ENCODE measurements around the gene CCDC142.
A peak's percentile ranks its signal among the peaks of the same experiment; 100 is the strongest.

The CCDC142 gene

DNA sequence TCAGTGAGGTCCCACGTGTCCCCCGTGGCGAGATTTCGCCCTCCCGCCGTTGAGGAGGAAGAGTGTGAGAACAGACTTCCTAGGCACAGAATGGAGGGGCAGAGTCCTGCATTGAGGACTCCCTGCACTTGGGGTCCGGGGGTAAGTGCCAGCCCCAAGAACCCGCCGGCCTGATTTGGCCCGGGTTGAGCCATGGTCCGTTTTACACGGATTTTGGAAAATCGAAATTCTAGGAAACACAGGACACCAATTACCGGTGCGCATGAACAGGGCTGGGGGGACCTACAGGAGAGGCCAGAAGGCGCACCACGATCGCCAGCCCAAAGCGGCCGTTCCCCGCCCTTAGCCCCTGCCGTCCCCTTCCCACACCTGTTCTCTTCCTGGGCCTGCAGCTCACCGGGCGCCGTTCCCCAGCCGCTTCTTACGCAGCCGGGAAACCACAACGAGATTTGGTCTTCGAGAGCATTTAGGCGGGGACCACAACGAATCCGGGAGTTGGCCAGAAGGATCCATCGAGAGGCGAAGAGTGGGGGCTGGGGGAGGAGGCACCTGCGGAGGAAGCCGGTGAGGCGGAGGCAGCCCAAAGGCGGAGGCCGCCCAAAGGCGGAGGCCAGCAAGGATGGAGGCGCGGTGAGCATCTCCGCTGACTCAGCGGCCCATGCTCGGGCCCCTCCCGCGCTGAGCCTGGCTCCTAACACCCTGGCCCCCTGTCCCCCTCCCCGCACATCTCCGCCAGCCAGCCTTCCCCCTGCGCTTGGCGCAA is 31.0 kb upstream of the CCDC142 start:
- no peak for DNase-seq

DNA sequence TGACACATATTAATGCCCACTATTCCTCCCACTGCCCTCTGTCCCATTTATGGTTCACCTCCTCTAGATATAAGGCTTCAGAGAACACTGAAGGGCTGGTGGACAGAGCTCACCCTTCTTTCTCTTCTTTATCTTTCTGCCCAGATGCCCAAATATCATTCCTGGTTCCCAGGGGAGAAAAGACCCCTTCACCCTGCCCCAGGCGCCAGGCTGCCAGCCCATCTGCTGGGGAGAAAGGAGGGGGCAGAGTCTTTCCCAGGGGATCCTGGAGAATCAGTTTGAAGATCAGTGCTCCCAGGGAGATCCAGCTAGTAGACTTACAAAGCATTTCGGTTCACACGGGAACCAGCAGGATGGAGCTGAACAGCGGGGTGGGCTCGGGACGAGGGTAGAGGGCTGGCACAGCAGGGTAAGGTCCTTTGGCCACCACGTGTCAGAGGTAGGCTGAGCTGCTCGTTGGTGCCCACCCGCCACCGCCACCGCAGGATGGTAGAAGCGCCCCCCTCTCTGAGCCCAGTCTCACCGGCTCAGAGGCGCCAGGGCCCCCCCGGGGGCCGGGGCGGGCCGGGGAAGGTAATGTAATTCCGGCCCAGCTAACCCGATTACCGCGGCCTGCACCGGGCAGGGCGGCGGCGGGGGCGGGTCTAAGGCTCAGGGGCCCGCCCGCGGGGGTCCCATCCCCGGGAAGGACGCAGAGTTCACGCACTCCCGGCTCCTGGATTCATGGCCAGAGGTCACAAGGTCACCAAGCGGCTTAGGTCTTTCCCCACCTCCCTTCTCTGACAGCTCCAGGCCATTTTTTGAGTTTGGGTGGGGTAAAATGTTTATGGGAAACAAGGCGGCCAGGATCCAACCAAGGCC is 30.2 kb upstream of the CCDC142 start:
- no peak for DNase-seq

DNA sequence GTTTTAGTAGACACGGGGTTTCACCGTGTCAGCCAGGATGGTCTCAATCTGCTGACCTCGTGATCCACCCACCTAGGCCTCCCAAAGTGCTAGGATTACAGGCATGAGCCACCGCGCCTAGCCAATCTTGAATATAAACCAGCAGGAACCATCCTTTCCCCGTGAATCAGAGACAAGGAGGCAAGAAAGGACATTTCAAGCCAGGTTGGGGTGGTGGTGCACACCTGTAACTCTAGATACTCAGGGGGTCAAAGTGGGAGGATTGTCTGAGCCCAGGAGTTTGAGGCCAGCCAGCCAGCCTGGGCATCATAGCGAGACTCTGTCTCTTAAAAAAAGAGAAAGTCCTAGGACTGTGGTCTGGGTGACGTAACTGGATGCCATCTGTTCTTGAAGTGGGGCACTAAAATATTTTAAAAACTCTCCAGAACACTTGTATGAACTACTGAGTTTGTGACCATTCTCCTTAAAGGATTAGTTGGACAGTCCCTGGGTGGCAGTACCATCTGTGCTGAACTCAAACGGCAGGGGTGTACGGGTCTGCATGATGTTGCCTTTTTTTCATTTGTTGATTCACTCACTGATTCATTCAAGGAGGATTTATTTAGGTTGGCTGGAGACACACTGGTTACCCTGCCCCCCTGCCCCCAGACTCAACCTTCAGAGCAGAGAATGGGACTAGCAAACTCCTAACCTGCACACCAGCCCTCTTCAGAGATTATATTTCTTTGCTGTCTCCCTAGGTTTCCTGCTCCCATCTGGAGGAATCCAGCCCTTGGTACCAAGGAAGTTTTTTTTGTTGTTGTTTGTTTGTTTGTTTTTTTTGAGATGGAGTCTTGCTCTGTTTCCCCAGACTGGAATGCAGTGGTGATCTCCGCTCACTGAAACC is 28.5 kb upstream of the CCDC142 start:
- no peak for DNase-seq

DNA sequence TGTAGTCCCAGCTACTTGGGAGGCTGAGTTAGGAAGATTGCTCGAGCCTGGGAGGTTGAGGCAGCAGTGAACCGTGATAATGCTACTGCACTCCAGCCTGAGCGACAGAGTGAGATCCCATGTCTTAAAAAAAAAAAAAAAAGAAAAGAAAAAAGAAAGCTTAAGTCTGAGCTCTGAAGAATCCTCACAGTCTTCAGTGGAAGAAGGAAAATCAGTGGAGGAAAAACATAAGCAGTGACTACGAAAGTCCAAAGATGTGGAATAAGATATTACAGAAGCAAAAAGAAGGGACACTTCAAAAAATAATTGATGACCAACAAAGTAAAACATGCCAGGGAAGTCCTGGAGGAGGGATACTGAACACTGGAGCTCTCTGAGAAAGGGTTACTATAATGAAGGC is 27.5 kb upstream of the CCDC142 start:
- no peak for DNase-seq

DNA sequence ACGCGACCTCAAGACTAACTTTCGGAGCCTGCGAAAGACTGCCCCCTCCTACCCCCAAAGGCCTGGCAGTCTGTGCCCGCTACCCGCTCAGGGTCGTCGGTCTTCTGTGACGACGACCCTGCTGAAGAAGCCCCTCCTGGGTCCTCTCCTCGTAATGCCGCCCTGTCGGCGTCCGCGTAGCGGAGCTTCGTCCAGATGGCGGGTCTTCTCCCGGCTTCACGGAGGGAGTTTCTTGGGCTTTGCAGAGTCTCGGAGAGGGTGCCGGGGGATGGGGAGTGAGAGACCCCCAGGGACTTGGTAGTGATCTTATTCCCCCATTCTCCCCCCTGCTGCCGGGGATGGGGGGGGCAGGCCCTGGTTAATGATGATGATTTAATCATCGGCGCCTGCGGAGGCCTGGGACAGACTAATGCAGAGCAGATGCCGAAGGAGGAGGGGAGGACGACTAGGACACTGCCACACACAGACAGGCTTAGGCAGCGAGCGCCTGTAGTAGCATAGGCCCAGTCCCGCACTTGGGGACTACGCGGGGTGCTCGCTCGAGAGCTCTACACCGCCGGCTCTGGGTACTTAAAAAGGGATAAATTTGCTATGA is 25.2 kb upstream of the CCDC142 start:
- DNase-seq: no peak

DNA sequence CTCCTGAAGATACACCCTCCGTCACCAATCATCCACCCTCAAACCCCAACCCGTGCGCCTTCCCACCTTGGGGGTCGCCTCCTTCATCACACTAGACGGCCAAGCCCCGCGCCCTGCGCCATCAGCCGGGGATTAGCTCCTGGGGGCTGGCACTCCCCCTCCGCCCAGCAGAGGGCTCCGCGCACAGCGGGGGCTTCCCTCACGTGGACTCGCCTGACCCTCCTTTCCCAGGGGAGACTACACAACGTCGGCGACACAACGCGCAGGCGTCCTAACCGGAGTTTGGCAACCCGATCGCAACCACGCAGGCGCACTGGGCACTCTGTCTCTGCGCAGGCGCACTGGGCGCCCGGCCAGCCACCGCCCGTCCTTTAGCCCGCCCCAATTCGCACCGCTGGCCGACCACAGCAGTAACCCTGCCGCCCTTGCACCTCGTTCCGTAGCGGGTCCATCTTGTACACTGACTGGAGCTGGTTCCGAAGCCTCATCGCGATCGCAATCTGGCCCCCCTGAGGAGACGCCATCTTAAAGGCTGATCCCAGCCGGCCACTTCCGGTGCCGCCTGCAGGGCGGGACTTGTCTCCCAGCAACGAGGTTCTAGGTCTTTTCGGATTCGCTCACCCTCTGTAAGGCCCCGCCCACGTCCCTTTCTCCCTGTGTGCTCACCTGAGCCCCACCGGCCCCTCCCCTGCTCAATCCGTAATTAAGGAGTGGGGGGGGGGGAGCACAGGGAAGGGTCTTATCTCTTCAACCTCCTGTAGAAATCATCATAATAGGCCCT is 24.5 kb upstream of the CCDC142 start, which contains the start of gene PCGF1:
Gene PCGF1, minus strand, starts transcription at position 551 of the 781 bp plus-strand sequence. Its CDS starts 27 bp downstream, at position 524.
- DNase-seq: peak; percentile 94

GRCh38 chr2:74505448-74506246 is 22.8 kb upstream of the CCDC142 start:
- DNase-seq: no peak

- DNase-seq: no peak
Measured at GRCh38 chr2:74504591-74504990, 21.8 kb upstream of the CCDC142 start.

DNA sequence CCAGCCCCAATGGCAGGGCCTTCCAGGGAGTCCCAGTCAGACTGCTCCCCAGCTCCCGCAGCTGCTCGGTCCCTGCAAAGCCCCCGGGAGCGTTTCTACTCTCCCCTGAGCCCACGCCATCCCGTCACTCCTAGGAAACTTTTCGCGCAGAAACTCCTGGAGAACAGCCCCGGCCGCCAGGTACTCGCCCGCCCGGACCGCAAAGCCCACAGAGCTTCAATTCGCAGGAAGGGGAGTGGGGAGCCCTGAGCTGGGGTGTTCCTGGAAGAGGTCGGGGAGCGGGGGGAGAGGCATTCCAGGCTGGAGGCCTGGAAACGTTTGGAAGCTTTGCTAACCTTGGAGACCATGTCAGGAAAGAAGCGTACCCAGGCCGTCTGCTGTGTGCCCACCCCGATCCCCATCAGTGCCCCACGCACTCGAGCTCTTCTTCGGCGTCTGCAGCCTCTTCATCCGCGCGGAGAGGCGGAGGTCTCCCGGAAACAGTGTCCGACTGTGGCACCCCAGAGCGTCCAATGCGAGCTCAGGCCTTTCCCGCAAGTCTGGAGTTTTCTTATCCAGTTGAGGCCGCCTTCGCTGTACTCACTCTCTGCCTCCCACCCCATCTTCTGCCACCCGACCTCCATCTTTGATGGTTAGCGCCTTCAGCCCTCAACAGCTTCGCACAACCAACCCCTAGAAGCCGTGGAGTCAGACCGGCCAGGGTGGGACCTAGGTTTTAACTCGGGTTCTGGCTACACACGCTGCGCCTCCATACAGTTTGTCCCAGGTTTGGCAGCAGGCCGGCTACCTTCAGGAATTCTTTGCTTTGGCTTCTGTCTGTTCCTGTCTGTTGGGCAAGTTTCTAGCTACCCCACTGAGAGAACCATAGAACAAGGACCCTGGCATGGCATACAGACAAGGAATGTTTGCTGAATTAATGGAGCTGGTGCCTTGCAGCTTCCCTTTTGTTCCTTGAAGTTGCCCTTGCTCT is 21.0 kb upstream of the CCDC142 start:
- no peak for DNase-seq

DNA sequence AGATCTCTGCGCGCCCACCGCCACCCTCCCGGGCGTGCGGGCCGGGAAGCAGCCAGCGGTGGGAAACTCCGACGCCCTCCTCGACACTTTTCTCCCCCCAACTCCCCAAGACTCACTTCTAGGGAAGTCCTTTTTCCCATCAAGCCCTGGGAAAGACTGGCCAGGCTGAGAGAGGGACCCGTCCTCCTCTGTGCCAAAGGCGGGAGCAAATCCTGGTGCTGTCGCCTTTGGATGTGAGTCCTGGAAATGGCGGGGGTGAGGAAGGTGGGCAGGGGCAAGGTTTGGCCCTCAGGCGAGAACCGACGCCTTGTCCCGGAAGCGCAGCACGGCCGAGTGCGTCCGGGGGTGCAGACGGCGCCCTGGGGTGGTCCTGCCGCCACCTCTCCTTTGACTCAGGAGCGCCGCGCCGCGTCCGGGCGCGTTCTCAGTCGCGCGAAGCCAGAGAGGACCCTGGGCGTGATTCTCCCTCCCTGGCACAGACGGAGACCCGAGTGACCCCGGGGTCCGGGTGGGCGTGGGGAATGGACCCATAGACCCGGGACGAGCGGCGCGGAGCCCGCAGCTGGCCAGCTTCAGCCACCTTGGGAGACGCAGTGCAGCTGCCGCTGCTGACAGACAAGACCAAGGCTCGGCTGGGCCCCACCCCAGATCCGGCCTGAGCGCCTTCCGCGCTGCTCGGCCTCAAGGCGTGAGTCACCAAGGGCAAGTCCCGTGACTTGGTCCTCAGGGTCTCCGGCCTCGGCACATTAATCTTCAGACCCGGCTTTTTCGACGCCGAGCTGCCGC is 20.1 kb upstream of the CCDC142 start:
- peak; percentile 96 for DNase-seq

GRCh38 chr2:74502147-74502719 is 19.4 kb upstream of the CCDC142 start:
- DNase-seq: no peak

DNA sequence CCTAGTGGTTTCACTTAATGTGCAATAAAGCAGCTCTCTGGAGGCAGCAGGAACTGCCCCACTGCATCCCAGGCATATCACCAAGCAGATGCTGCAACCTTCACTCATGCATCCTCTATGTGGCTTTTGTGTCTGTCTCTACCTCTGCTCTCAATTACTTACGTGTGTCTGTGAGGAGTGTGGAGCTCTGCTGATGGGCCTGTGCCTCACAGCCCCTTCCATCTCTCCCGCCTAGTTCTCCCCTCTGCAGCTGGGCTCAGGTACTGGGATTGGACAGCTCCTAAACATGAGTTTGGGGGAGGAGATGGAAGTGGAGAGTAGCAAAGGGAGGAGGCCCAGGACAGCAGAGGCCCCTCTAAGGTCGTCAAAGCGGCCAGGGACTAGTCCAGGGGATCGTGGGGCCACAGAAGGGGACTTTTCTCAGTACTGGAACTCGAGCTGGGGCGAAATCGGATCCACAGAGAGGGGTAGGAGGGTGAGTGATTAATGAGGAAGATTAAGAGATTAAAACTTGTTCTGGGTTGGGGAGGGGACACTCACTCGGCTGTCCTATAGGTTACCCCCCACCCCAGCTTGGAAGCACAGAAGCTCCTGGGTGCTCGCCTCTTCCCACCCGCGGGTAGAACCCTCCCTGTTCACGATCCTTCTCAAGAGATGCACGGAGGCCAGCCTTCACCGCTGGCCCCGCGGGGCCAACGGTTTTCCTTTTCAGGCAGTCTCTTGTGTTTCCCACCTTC is 18.7 kb upstream of the CCDC142 start:
- DNase-seq: no peak

- no peak for DNase-seq
Measured at GRCh38 chr2:74500578-74500946, 17.8 kb upstream of the CCDC142 start.

DNA sequence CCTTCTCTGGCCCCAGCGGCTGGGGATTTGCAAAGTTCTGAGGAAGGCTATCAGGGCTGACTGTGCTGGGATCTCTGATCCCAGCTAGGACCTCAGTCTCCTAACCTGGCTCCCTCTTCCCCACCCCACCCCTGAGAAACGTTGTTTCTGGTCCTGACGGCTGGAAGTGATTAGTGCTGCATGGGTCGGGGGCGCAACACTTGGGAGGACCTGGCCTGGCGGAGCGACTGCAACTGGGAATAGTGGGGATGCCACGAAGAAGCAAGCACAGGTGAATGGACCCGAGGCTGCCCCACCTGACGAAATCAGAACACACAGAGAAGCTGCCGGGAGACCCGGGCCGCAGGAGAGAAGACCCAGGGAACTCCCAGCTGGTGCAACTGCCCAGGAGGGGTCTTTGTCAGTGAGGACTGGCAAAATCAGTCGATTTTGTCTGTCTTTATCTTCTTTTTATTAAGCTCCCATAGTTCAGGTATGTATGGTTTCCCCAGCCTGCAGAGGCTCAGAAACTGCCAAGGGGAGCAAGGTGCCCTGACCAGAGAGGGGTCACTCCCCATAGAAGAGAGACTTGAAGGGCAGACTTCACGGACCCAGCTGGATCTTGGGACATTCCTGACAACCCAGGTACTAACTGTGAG is 17.3 kb upstream of the CCDC142 start:
- no peak for DNase-seq

DNA sequence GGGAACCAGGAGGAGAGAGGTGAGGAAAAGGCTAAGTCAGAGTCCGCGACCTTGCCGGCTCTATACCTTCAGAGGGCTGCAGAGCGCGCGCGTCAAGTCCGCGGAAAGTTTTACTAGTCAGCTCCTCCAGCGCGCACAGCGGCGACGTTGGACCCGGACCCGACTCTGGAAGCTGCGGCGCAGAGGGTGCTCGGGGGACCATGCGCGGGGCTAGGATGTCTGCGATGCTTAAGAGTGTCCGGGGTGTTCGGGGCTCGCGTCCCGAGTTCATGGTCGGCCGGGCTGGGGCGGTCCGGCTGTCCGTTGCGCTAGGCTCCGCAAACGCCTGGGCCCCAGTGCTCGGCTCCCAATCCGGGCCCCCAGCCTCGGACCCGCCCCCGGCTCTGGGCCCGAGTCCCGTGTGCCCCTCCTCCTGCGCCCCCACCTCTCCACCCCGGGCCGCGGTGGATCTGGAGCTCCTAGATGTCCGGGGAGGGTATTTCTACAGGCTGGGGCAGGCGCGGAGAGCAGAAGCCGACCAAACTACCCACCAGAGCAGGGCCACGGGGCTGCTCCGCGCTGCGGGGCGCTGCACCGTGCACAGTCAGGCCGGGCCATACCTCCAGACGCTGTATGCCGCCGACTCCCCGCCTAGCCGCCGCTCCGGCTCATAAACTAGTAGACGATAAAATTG is 16.6 kb upstream of the CCDC142 start, which contains the start of gene LBX2:
Gene LBX2, minus strand, starts transcription at position 337 of the 673 bp plus-strand sequence. Its CDS starts 66 bp downstream, at position 271.
- DNase-seq: no peak

DNA sequence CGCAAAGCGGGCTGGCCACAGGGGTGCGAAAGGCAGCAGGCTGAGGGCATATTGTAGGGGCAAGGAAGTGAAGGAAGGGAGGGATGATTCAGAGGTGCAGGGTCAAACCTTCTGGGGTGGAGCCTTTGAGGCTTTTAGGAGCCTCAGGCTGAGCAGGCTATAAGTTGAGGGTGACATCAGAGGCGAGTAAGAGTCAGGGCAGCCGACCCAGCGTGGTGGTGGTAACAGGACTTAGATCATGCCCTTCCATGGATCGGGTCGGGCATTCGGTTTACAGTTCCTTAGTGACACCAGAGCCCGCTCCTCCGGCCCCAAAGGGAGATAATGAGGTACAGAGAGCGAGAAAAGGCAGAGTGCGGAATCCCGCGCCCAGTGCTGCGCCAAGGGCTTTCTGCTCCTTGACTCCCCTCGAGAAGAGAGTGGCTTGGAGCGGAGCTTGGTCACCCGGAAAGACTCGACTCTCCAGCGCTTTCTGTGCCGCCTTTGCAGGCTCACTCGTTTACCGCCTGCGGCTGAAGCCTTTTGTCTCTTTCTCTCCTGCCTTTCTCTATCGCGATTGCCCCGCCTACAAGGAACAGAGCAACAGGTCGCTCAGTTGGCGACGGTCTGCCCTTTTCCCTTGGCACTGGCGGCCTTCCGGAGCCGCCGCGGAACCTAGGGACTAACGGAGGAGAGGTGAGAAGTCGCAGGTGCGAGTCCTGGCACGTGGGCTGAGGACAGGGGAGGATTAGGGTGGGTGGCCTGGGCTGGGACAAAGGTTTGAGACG is 15.9 kb upstream of the CCDC142 start:
- DNase-seq: no peak

All from 8988T (cell line).